Right ventricle myocardium superior (tissue), 1 donor: Measurements from ENCODE around the gene VPREB3. TPM values are rescaled to one million over a fixed set of nuclear protein-coding genes. Genes with fewer than 3 reads are reported as not detected.

Experiments
- ATAC-seq: fragments of 200-7000 bp; cut with Tn5 transposase; one replicate; pipeline ENCODE4 v1.9.1; 2020; ENCODE audit warnings: mild to moderate bottlenecking; ENCODE audit not compliant: poor library complexity
- DNase-seq: peaks from one replicate; pipeline ENCODE4 v3.0.0-alpha.2; 2020
- intact Hi-C: fragments of 100-400 bp; cut with DNase I; formaldehyde crosslinking; loops from one replicate; pipeline ENCODE4 v1.11.2; 2022
- long read RNA-seq: library from polyadenylated mRNA; unstranded; transcript quantifications from one replicate; pipeline ENCODE4 v2.0.0, GENCODE V29; 2021
- total RNA-seq: library from RNA; stranded (reverse); fragmentation: NEBNext Ultra II Directional; extraction: Animal tissue kit (Norgen Biotek cat#: 25700); gene quantifications from one replicate; pipeline ENCODE4 v1.2.1, GENCODE V29; 2021
- donor health status: DM: no; HTN: yes; CAD: no; lungs with severe emphysema.

The VPREB3 gene
- 0.51 TPM for total RNA-seq
- long read RNA-seq, result 0 reads

DNA sequence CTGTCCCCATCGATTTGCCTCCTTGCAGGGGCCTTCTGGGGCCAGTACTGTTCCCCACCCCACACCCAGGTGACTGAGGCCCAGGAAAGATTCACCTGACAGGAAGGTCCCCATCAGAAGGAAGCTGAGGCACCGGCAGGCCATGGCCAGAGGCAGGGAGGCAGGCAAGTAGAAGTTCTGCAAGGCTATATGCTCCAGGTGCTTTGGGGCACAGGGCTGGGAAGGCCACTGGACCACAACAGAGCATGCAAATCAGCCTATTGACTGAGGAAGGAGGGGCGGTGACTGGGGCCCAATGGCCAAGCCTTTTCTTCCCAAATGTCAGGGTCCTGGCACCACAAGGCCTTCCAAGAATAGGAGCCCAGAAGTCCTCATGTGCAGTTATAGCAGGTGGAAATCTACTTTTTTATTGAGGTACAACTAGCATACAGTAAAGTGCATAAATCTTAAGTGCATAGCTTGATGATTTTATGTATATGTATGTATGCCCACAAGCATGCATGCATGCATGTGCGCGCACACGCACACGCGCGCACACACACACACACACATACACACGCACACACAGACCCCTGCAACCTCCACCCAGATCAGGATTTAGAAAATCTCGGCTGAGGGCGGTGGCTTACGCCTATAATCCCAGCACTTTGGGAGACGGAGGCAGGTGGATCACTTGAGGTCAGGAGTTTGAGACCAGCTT, at the start of gene VPREB3:
Gene VPREB3, minus strand, starts transcription at position 206 of the 700 bp plus-strand sequence. Its CDS starts 62 bp downstream, at position 144.
- DNase-seq, result no peak
- intact Hi-C loops, result no loop called here
- no peak for ATAC-seq

GRCh38 chr22:23803001-23803819, 49.0 kb upstream of the VPREB3 start:
- ATAC-seq, result no peak
- DNase-seq, result no peak
- intact Hi-C loops, result no loop called here

DNA sequence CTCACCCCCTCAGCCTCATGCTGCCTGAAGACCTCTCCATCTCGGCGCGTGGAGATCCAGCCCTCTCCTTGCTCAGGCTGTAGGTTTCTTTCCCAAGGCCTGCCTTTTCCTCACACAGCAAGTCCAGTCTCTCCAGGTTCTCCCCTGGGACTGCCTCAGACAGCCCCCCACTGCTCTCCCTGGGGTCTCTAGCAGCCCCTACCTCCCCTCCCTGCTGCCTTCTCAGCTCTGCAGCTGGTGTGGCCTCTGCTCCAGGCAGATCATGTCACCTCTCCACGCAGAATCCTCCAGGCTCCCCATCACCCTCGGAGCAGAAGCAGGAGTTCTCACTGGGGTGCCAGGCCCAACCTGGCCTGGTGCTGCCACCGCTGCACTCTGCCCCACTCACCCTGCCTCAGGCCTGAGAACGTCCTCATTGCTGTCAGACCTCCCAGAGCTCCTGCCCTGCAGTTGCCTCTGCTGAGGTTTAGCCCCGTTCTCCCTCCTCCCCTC, 47.7 kb upstream of the VPREB3 start:
- intact Hi-C loops, result no loop called here
- DNase-seq, result no peak
- no peak for ATAC-seq

DNA sequence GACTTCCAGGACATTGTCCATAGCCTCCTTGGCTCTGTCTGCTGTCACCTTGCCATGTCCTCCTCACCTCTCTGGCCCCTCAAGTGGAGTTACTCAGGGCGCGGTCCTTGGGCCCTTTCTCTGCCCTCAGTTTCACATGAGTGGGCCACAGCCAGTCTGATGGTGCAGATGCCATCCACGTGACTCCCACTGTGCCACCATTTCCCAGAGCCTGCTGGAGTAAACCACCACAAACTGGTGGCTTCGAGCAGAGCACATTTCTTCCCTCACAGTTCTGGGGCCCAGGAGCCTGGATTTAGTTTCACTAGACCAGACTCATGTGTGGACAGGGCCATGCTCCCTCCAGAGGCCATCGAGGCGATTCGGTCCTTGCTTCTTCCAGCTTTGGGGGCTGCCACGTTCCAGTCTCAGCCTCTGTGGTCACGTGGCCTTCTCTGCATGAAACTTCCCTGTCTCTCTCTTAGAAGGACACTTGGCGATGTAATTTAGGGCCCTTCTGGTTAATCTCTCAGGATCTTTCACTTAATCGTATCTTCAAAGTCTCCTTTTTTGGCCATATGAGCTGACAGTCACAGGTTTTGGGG, 47.1 kb upstream of the VPREB3 start:
- ATAC-seq (no peak), DNase-seq (no peak)
- intact Hi-C loops, result no loop called here

GRCh38 chr22:23800297-23801237, 46.3 kb upstream of the VPREB3 start:
- DNase-seq (no peak), ATAC-seq (no peak)
- intact Hi-C loops, result no loop called here

DNA sequence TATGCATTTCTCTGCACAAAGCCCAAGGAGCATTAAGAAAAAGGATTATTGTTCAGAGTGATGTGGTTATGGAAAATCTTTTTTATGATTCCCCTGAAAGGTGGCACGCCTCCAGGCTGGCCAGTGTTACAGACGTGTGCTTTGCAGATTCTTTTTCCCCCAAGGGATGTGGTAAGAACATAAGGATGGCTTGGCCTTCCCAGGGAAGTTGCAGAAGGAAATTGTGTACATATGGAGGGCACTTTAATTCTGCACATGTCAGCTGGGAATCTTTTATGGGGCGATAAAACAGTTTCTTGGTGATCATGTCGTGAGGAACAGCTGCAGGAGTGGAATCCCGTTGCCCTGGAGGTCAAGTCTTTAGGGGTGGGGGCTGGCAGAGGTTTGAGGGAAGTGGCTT, 42.2 kb upstream of the VPREB3 start:
- no peak for DNase-seq
- no peak for ATAC-seq
- intact Hi-C loops, result no loop called here

DNA sequence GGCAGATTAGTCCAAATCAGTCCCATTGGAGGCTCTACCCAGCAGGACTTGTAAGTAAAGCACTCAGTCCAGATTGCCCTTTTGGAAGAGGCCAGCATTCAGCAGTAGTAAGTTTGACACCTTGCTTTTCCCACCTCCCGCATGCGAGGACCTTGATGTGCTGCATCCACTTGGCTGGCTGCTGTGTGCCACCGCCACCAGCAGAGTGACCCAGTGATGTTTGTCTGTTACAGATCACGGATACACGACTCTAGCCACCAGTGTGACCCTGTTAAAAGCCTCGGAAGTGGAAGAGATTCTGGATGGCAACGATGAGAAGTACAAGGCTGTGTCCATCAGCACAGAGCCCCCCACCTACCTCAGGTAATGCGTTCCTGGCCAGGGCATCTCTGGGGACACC, 39.1 kb upstream of the VPREB3 start:
- DNase-seq, result no peak
- no peak for ATAC-seq
- intact Hi-C loops, result no loop called here

- DNase-seq (no peak), ATAC-seq (no peak)
- intact Hi-C loops, result no loop called here
Observed at GRCh38 chr22:23791738-23792645, 37.8 kb upstream of the VPREB3 start.

- no peak for ATAC-seq
- intact Hi-C loops, result no loop called here
Observed at GRCh38 chr22:23790819-23791737, 36.9 kb upstream of the VPREB3 start.

DNA sequence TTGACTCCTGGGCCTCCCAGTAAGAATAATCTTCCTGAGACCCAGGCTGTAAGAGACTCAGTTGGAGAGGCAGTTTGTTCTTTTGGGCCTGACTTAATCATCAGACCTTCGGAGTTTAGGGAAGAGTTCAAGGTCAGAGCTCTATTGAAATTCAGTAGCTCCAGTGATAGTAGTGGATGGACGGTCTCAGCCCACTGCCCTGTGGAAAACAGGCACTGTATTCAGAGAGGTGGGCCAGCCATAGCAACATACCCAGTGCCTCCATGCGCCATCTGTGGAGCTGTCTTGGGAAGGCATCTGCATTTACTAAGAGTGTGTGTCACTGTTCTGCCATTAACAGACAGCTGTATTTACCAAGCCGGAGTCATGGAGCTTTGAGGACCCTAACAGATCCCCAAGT, 35.4 kb upstream of the VPREB3 start:
- intact Hi-C loops, result no loop called here

More at GRCh38 chr22:23790819-23791737, 36.9 kb upstream of the VPREB3 start:
- peak; percentile 72 for DNase-seq

DNA sequence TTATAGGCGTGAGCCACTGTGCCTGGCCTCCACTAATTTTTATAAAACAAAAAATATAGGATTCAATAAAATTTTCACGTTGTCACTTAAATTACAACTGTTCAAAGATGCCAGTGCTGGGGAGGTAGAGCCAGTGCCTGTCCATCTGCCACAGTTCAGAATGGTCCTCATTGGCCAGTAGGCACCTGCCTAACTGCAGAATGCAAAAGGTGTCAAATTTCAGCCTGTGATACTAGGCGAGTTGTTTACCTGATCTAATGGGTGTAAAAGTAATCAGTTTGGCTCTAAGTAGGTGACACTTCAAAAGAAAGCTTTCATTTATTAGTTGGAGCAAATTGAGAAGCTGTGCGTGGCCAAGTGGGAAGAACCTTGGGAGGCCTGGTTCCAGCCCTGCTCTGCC, 34.9 kb upstream of the VPREB3 start:
- intact Hi-C loops, result no loop called here
- DNase-seq (no peak), ATAC-seq (no peak)

More for the DNA sequence above, 35.4 kb upstream of the VPREB3 start:
- no peak for ATAC-seq
- no peak for DNase-seq

GRCh38 chr22:23787910-23788309, 33.7 kb upstream of the VPREB3 start:
- no peak for ATAC-seq
- DNase-seq, result no peak
- intact Hi-C loops, result no loop called here

DNA sequence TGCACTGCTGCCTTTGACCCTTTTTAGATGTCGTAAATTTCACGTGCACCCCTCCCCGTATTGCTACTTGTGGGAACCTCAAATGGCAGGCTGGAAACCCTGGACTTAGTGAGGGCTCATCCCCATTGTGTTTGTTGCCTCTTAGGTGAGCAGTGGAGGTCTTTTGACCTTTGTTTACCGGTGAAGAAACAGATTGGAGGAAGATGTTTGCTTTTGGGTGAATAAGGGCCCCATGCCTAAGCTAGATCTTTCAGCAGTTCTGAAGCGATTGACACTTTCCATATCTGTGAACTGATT, 33.3 kb upstream of the VPREB3 start:
- ATAC-seq (no peak), DNase-seq (no peak)
- intact Hi-C loops, result no loop called here

DNA sequence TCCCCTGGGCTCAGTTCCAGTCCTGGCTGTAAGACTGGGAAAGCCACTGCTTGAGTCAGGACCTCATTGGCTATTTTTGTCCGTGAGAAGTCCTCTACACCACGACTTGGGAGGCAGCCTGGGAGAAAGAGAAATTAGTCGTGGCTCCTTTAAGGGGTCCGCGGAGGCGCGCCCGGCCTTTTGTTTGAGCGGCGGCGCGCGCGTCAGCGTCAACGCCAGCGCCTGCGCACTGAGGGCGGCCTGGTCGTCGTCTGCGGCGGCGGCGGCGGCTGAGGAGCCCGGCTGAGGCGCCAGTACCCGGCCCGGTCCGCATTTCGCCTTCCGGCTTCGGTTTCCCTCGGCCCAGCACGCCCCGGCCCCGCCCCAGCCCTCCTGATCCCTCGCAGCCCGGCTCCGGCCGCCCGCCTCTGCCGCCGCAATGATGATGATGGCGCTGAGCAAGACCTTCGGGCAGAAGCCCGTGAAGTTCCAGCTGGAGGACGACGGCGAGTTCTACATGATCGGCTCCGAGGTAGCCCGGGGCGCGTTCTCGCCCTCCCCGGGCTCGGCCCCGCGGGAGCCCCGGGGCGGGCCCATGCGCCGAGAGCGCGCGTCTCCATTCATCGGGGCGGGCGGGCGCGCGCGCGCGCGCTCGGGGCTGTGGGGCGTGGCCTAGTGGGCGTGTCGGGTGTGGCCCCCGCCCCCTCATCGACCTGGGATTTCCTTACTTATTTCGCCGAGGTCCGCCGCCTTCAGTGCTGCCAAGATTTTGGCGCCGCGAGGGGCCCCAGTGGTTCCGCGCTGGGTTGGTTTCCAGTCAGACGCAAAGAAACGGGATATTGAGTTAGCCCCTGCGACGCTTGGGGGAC, 32.8 kb upstream of the VPREB3 start, which contains the start of gene SMARCB1:
Gene SMARCB1, plus strand, starts transcription at position 215 of the 848 bp plus-strand sequence. Its CDS starts 204 bp downstream, at position 419.
- ATAC-seq (peak; percentile 96), DNase-seq (peak; percentile 96)
- intact Hi-C loops, result no loop called here

DNA sequence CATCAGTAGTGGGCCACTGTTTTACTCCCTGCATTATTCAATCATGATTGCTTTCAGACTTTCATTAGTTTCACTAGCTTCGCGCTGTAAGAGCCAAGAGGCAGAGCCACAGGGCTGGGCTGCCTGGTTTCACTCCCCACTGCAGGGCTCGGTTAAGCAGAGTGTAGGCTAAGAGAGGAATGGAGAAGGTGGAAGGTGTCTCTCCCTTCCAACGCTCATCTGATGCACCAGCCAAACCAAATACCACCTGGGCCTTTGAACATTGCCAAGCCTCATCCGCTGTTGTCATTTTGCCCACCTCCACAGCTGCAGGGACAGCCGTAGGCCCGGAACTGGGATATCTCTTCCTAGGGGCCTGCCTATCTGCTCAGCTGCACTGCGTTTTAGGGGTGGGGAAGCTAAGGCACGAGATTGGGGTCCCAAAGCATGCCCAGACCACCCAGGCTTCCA, 32.1 kb upstream of the VPREB3 start:
- DNase-seq (no peak), ATAC-seq (peak; percentile 3)
- intact Hi-C loops, result no loop called here
